KMS-11 (cell line): Measurements from ENCODE around the gene PAK6.

ENCODE experiments used
- H2AFZ ChIP-seq: fragments of 200-600 bp; sonication (generic); 2 replicates; pipeline ENCODE4 v1.6.1; 2016; ENCODE audit warnings: antibody characterized with exemption, mixed run types, low read depth
- H3K27ac ChIP-seq: fragments of 200-600 bp; sonication (generic); 2 replicates; pipeline ENCODE4 v1.6.1; 2016; ENCODE audit warnings: mild to moderate bottlenecking, mixed run types
- H3K27me3 ChIP-seq: fragments of 200-600 bp; sonication (generic); 2 replicates; pipeline ENCODE4 v1.6.1; 2017; ENCODE audit warnings: mild to moderate bottlenecking, low read depth, mixed run types, moderate library complexity; ENCODE audit not compliant: insufficient read depth
- H3K36me3 ChIP-seq: fragments of 200-600 bp; sonication (generic); 2 replicates; pipeline ENCODE4 v1.6.1; 2017; ENCODE audit warnings: mild to moderate bottlenecking, mixed run types; ENCODE audit not compliant: insufficient read depth
- H3K4me1 ChIP-seq: fragments of 200-600 bp; sonication (generic); 2 replicates; pipeline ENCODE4 v1.6.1; 2016; ENCODE audit warnings: mild to moderate bottlenecking, low read depth, mixed run types; ENCODE audit not compliant: poor library complexity, severe bottlenecking
- H3K4me2 ChIP-seq: fragments of 200-600 bp; sonication (generic); 2 replicates; pipeline ENCODE4 v1.7.0; 2016; ENCODE audit warnings: mild to moderate bottlenecking, mixed run types
- H3K4me3 ChIP-seq: fragments of 200-600 bp; sonication (generic); IDR thresholded peaks from 2 replicates; pipeline ENCODE4 v1.6.1; 2017; ENCODE audit warnings: low read depth, low read length, mixed read lengths; ENCODE audit not compliant: insufficient read depth
- H3K79me2 ChIP-seq: fragments of 200-600 bp; sonication (generic); 2 replicates; pipeline ENCODE4 v1.6.1; 2016; ENCODE audit warnings: low read depth, mixed run types; ENCODE audit not compliant: insufficient read depth
- H3K9ac ChIP-seq: fragments of 200-600 bp; sonication (generic); 2 replicates; pipeline ENCODE4 v1.6.1; 2016; ENCODE audit warnings: mild to moderate bottlenecking, mixed run types
- H4K20me1 ChIP-seq: fragments of 200-600 bp; sonication (generic); 2 replicates; pipeline ENCODE4 v1.6.1; 2016; ENCODE audit warnings: mild to moderate bottlenecking, mixed run types; ENCODE audit not compliant: insufficient read depth
- TF ChIP-seq, protein P1 (sequence below): fragments of 200-600 bp; sonication (generic); conservative IDR thresholded peaks from 2 replicates; pipeline ENCODE4 v1.6.1; 2017; ENCODE audit warnings: low read depth, mild to moderate bottlenecking, antibody characterized with exemption, low read length, moderate library complexity, mixed read lengths

PAK6 gene

GRCh38 chr15:40323239-40323952, 84.5 kb downstream of the PAK6 start, which contains the start of gene INAFM2:
Gene INAFM2, plus strand, starts transcription at chr15:40323692. Its CDS starts 364 bp downstream, at chr15:40324056.
- Histone ChIP-seq H3K36me3 (no peaks in the 10 kb centered on the region), H4K20me1 (no peaks in the 10 kb centered on the region), H3K27me3 (no peaks in the 10 kb centered on the region), H3K79me2 (peaks cover 31% of the 10 kb centered on the region), H3K4me2 (peak within 1 kb of the TSS; percentile 99), H3K4me1 (peaks cover 47% of the 10 kb centered on the region), H3K27ac (peak within 1 kb of the TSS; percentile 19; the same call in 1 of the 2 replicates), H2AFZ (peak within 1 kb of the TSS; percentile 78), H3K4me3 (no peak within 1 kb of the TSS), H3K9ac (peak within 1 kb of the TSS; percentile 62)
- TF ChIP-seq, protein P1, sequence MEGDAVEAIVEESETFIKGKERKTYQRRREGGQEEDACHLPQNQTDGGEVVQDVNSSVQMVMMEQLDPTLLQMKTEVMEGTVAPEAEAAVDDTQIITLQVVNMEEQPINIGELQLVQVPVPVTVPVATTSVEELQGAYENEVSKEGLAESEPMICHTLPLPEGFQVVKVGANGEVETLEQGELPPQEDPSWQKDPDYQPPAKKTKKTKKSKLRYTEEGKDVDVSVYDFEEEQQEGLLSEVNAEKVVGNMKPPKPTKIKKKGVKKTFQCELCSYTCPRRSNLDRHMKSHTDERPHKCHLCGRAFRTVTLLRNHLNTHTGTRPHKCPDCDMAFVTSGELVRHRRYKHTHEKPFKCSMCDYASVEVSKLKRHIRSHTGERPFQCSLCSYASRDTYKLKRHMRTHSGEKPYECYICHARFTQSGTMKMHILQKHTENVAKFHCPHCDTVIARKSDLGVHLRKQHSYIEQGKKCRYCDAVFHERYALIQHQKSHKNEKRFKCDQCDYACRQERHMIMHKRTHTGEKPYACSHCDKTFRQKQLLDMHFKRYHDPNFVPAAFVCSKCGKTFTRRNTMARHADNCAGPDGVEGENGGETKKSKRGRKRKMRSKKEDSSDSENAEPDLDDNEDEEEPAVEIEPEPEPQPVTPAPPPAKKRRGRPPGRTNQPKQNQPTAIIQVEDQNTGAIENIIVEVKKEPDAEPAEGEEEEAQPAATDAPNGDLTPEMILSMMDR, result peak; percentile 49

- Histone ChIP-seq H3K79me2 (peaks cover 31% of the 10 kb centered on the region), H3K27ac (peak overlapping the region; percentile 97), H3K4me1 (peaks cover 56% of the 10 kb centered on the region), H3K4me2 (peak overlapping the region; percentile 99), H2AFZ (no peak overlapping the region), H3K9ac (peak overlapping the region; percentile 62), H3K4me3 (no peak overlapping the region), H3K36me3 (no peaks in the 10 kb centered on the region), H3K27me3 (no peaks in the 10 kb centered on the region), H4K20me1 (no peaks in the 10 kb centered on the region)
- TF ChIP-seq, protein P1, result no peak
These were observed 85.4 kb downstream of the PAK6 start for GRCh38 chr15:40323953-40324937.

DNA sequence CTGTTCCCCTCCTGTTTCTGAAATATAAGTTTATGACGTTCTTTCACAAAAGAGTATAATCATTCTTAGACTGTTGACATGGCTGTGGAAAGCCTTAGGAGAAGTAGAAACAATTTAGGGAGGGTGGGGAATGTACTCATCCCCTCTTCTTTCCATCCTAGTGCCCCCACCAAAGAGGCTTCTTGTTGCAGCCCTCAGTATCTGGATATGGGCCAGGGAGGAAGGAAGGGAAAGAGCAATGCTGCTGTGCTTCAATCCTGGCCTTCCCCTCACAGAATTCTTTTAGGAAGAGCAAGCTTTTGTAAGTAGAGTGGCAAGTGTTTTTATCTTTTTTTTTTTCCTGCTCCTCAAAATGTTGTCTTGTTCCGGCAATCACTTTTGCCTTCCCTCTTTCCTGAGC, 86.3 kb downstream of the PAK6 start:
- H3K9ac ChIP-seq, result peak overlapping the region; percentile 62; the same call in 1 of the 2 replicates

DNA sequence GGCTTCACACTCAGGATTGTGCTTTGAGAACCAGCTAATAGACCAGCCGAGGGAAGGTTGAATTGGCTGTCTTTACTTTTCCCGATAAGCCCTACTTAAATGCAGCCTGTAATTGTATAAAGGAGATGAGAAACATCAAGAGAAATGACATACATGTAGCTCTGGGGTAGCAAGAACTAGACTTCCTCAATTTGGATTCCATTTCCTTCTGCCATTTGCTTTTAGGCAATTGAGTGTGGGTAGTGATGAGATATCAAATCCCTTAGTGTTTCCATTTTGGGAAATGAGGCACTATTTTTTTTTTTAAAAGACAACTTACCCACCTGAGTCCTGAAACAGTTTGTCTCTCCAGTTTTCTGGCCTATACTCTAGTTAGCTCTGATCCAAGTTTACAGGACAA, 86.8 kb downstream of the PAK6 start:
- peak overlapping the region; percentile 97; the same call in 1 of the 2 replicates for H3K27ac ChIP-seq
- peaks cover 69% of the 10 kb centered on the region for H3K4me1 ChIP-seq
- H3K27me3 ChIP-seq, result no peaks in the 10 kb centered on the region
- H4K20me1 ChIP-seq, result no peaks in the 10 kb centered on the region
- no peak overlapping the region for H3K4me3 ChIP-seq
- peaks cover 31% of the 10 kb centered on the region for H3K79me2 ChIP-seq
- no peaks in the 10 kb centered on the region for H3K36me3 ChIP-seq
- TF ChIP-seq, protein P1, result no peak
- H3K4me2 ChIP-seq, result peak overlapping the region; percentile 99
- peak overlapping the region; percentile 62; the same call in 1 of the 2 replicates for H3K9ac ChIP-seq
- H2AFZ ChIP-seq, result no peak overlapping the region

More for the DNA sequence above, 86.3 kb downstream of the PAK6 start:
- TF ChIP-seq, protein P1, result no peak
- H3K36me3 ChIP-seq, result no peaks in the 10 kb centered on the region
- peaks cover 31% of the 10 kb centered on the region for H3K79me2 ChIP-seq
- H3K27ac ChIP-seq, result peak overlapping the region; percentile 97; the same call in 1 of the 2 replicates
- H3K4me1 ChIP-seq, result peaks cover 65% of the 10 kb centered on the region
- peak overlapping the region; percentile 99 for H3K4me2 ChIP-seq
- H3K4me3 ChIP-seq, result no peak overlapping the region
- no peak overlapping the region for H2AFZ ChIP-seq
- no peaks in the 10 kb centered on the region for H4K20me1 ChIP-seq
- no peaks in the 10 kb centered on the region for H3K27me3 ChIP-seq
